NCI-H2196 treated with DMSO at 0.1 percent for 48 hours (cell line): ENCODE results near the gene TMEM131.
"Not testable (repeated sequence)": the region's sequence is repeated elsewhere in the genome, so short reads cannot be mapped to it uniquely, and the experiment has no call there.

Source experiments
- DNase-seq: peaks from one replicate; lab custom pipeline; 2025; ENCODE audit not compliant: unreplicated experiment; lab: John Stamatoyannopoulos, UW

The TMEM131 gene

GRCh38 chr2:97869722-97870346 lies 125.9 kb downstream of the TMEM131 start:
- no peak for DNase-seq

GRCh38 chr2:97868986-97869721 lies 126.6 kb downstream of the TMEM131 start:
- DNase-seq, result no peak

- DNase-seq, result no peak
Measured at GRCh38 chr2:97863829-97864228, 131.9 kb downstream of the TMEM131 start.

- no peak for DNase-seq
Measured at GRCh38 chr2:97861177-97861576, 134.6 kb downstream of the TMEM131 start.

GRCh38 chr2:97858442-97858841 lies 137.3 kb downstream of the TMEM131 start:
- no peak for DNase-seq

GRCh38 chr2:97857553-97857952 lies 138.2 kb downstream of the TMEM131 start:
- DNase-seq, result no peak

- not testable (repeated sequence) for DNase-seq
Measured at GRCh38 chr2:97853057-97853456, 142.7 kb downstream of the TMEM131 start.

GRCh38 chr2:97851172-97851571 lies 144.6 kb downstream of the TMEM131 start:
- DNase-seq, result no peak

- no peak for DNase-seq
Measured at GRCh38 chr2:97849881-97850528, 145.7 kb downstream of the TMEM131 start.

- DNase-seq, result no peak
Measured at GRCh38 chr2:97848306-97848705, 147.4 kb downstream of the TMEM131 start.

GRCh38 chr2:97846716-97847115 lies 149.0 kb downstream of the TMEM131 start:
- DNase-seq, result not testable (repeated sequence)

GRCh38 chr2:97845818-97846217 lies 149.9 kb downstream of the TMEM131 start:
- no peak for DNase-seq

GRCh38 chr2:97845133-97845532 lies 150.6 kb downstream of the TMEM131 start:
- DNase-seq, result no peak

- DNase-seq, result no peak
Measured at GRCh38 chr2:97844311-97844859, 151.4 kb downstream of the TMEM131 start.

GRCh38 chr2:97840198-97840597 lies 155.6 kb downstream of the TMEM131 start:
- no peak for DNase-seq

- no peak for DNase-seq
Measured at GRCh38 chr2:97834610-97835009, 161.1 kb downstream of the TMEM131 start.

GRCh38 chr2:97831121-97831520 lies 164.6 kb downstream of the TMEM131 start:
- DNase-seq, result no peak

GRCh38 chr2:97829255-97829654 lies 166.5 kb downstream of the TMEM131 start:
- DNase-seq, result not testable (repeated sequence)

- DNase-seq, result not testable (repeated sequence)
Measured at GRCh38 chr2:97827013-97827412, 168.7 kb downstream of the TMEM131 start.

GRCh38 chr2:97826266-97826847 lies 169.4 kb downstream of the TMEM131 start:
- not testable (repeated sequence) for DNase-seq

- not testable (repeated sequence) for DNase-seq
Measured at GRCh38 chr2:97824011-97824410, 171.7 kb downstream of the TMEM131 start.
